H1 (cell line): ENCODE data around the gene POLA2. TPM values are rescaled to one million over a fixed set of nuclear protein-coding genes. Genes with fewer than 3 reads are reported as not detected.

Source experiments
- CTCF ChIA-PET: fragments of 300-600 bp; sonication (Branson Sonifier 250); formaldehyde crosslinking; loops from one replicate; lab custom pipeline; 2021; ENCODE audit not compliant: partially characterized antibody; lab: Charles Lee
- POLR2A ChIA-PET: fragments of 300-600 bp; sonication (Branson Sonifier 250); formaldehyde crosslinking; loops from one replicate; lab custom pipeline; 2021; ENCODE audit warnings: inconsistent platforms; ENCODE audit not compliant: partially characterized antibody; lab: Charles Lee
- DNase-seq, 2 experiments: peaks; one replicate each; pipeline versions ENCODE4 v3.0.0 to v3.0.0-alpha.2; 2010 to 2022; ENCODE audit warnings: low spot score in 2 of 2, low read depth in 1 of 2, mixed read lengths in 1 of 2
- FAIRE-seq: peaks from 2 replicates; lab custom pipeline; 2011; peaks lifted over from hg19 to GRCh38; lab: Jason Lieb, UNC
- H2AFZ ChIP-seq: 2 replicates; pipeline ENCODE4 v1.8.1; 2012; ENCODE audit warnings: low read length, inconsistent platforms
- H2AK5ac ChIP-seq: 2 replicates; pipeline ENCODE4 v1.6.1; 2013; ENCODE audit warnings: low read depth, low read length
- H2BK120ac ChIP-seq: replicated peaks from 2 replicates; pipeline ENCODE3; 2013; ENCODE audit warnings: low read depth, low read length, inconsistent platforms
- H2BK12ac ChIP-seq: 2 replicates; pipeline ENCODE4 v1.6.1; 2013; ENCODE audit warnings: low read depth, low read length
- H2BK15ac ChIP-seq: 2 replicates; pipeline ENCODE4 v1.6.1; 2013; ENCODE audit warnings: low read length
- H2BK20ac ChIP-seq: 2 replicates; pipeline ENCODE4 v1.6.1; 2013; ENCODE audit warnings: low read length
- H2BK5ac ChIP-seq: 2 replicates; pipeline ENCODE4 v1.6.1; 2013; ENCODE audit warnings: low read depth, low read length
- H3K14ac ChIP-seq: 2 replicates; pipeline ENCODE4 v1.6.1; 2013; ENCODE audit warnings: inconsistent platforms; ENCODE audit not compliant: insufficient read length
- H3K18ac ChIP-seq: 2 replicates; pipeline ENCODE4 v1.6.1; 2013; ENCODE audit warnings: low read length; ENCODE audit errors: extremely low read depth
- H3K23ac ChIP-seq: 2 replicates; pipeline ENCODE4 v1.6.1; 2013; ENCODE audit warnings: inconsistent platforms; ENCODE audit not compliant: insufficient read length
- H3K23me2 ChIP-seq: 2 replicates; pipeline ENCODE4 v1.6.1; 2013; ENCODE audit warnings: low read depth, low read length
- H3K27ac ChIP-seq: 2 replicates; pipeline ENCODE4 v1.6.1; 2011; ENCODE audit warnings: low read depth, low read length, inconsistent platforms
- H3K27me3 ChIP-seq, 4 experiments: replicated peaks in 1 of 4; 1 replicate in 1 of 4; 2 replicates in 3 of 4; pipeline versions ENCODE4 v1.6.1 to v1.8.1; 2011 to 2013; ENCODE audit warnings: low read length in 3 of 4, mild to moderate bottlenecking in 3 of 4, inconsistent platforms in 2 of 4, mixed read lengths in 2 of 4, moderate library complexity in 1 of 4; ENCODE audit not compliant: control insufficient read depth in 3 of 4, insufficient read depth in 3 of 4; ENCODE audit errors: extremely low read depth in 1 of 4
- H3K36me3 ChIP-seq, 4 experiments: 2 replicates each; pipeline versions ENCODE4 v1.6.1 to v1.8.1; 2011 to 2013; ENCODE audit warnings: mild to moderate bottlenecking in 4 of 4, low read length in 3 of 4, moderate library complexity in 2 of 4, control low read depth in 1 of 4, inconsistent platforms in 1 of 4; ENCODE audit not compliant: insufficient read depth in 4 of 4, control insufficient read depth in 2 of 4
- H3K4ac ChIP-seq: replicated peaks from 2 replicates; pipeline ENCODE3; 2013; ENCODE audit warnings: low read length, low read depth, mixed read lengths, inconsistent platforms; ENCODE audit not compliant: insufficient read length
- H3K4me1 ChIP-seq, 4 experiments: replicated peaks in 1 of 4; 1 replicate in 1 of 4; 2 replicates in 3 of 4; pipeline versions ENCODE4 v1.6.1 to v1.8.1; 2011 to 2013; ENCODE audit warnings: low read length in 3 of 4, inconsistent platforms in 2 of 4, mixed read lengths in 1 of 4; ENCODE audit not compliant: insufficient read depth in 4 of 4, control insufficient read depth in 3 of 4
- H3K4me2 ChIP-seq, 2 experiments: 2 replicates each; pipeline versions ENCODE4 v1.6.1 to v1.8.1; 2011 to 2013; ENCODE audit warnings: low read depth in 2 of 2, low read length in 2 of 2, control low read depth in 1 of 2, inconsistent platforms in 1 of 2, mild to moderate bottlenecking in 1 of 2; ENCODE audit not compliant: insufficient read depth in 1 of 2
- H3K4me3 ChIP-seq, 4 experiments: fragments of 200-600, 300-600 bp in 1 of 4; sonication (generic), shearing (Covaris generic), sonication (Bioruptor Twin) in 1 of 4; 2 replicates each; pipeline versions ENCODE4 v1.5.1 to v1.8.1; 2011 to 2016; ENCODE audit warnings: low read length in 4 of 4, low read depth in 3 of 4, control low read depth in 2 of 4, inconsistent platforms in 2 of 4, mild to moderate bottlenecking in 2 of 4, mixed read lengths in 1 of 4, moderate library complexity in 1 of 4; ENCODE audit not compliant: insufficient read depth in 2 of 4; ENCODE audit errors: extremely low read depth in 1 of 4
- H3K56ac ChIP-seq: replicated peaks from 2 replicates; pipeline ENCODE3; 2013; ENCODE audit warnings: low read depth, mild to moderate bottlenecking, mixed read lengths, low read length, inconsistent platforms; ENCODE audit not compliant: insufficient read length
- H3K79me1 ChIP-seq: 2 replicates; pipeline ENCODE4 v1.6.1; 2013; ENCODE audit warnings: low read depth, low read length, control low read depth
- H3K79me2 ChIP-seq, 2 experiments: 2 replicates each; pipeline versions ENCODE4 v1.6.1 to v1.8.1; 2012 to 2013; ENCODE audit warnings: low read length in 2 of 2, mild to moderate bottlenecking in 2 of 2, inconsistent platforms in 1 of 2; ENCODE audit not compliant: insufficient read depth in 2 of 2, control insufficient read depth in 1 of 2
- H3K9ac ChIP-seq, 4 experiments: replicated peaks in 1 of 4; 1 replicate in 1 of 4; 2 replicates in 3 of 4; pipeline versions ENCODE4 v1.6.1 to v1.8.1; 2011 to 2013; ENCODE audit warnings: low read depth in 3 of 4, low read length in 3 of 4, control low read depth in 2 of 4, mild to moderate bottlenecking in 2 of 4, moderate library complexity in 2 of 4, inconsistent platforms in 1 of 4; ENCODE audit errors: extremely low read depth in 1 of 4
- H3K9me3 ChIP-seq, 2 experiments: 2 replicates each; pipeline versions ENCODE4 v1.6.1 to v1.8.1; 2012 to 2013; ENCODE audit warnings: mild to moderate bottlenecking in 2 of 2, moderate library complexity in 2 of 2, control low read depth in 1 of 2, inconsistent platforms in 1 of 2, low read depth in 1 of 2, low read length in 1 of 2, mixed read lengths in 1 of 2; ENCODE audit not compliant: insufficient read depth in 2 of 2
- H4K20me1 ChIP-seq, 2 experiments: replicated peaks in 1 of 2; 2 replicates each; pipeline versions ENCODE3 to v1.8.1; 2011 to 2013; ENCODE audit warnings: inconsistent platforms in 2 of 2, low read length in 2 of 2, mild to moderate bottlenecking in 1 of 2; ENCODE audit not compliant: insufficient read depth in 2 of 2, control insufficient read depth in 1 of 2
- H4K5ac ChIP-seq: 2 replicates; pipeline ENCODE4 v1.6.1; 2013; ENCODE audit warnings: low read length, low read depth, mixed read lengths, inconsistent platforms; ENCODE audit not compliant: insufficient read length
- H4K8ac ChIP-seq: 2 replicates; pipeline ENCODE4 v1.8.0; 2013; ENCODE audit warnings: mild to moderate bottlenecking, moderate library complexity, low read length, inconsistent platforms; ENCODE audit not compliant: insufficient read depth; ENCODE audit errors: extremely low read depth
- H4K91ac ChIP-seq: replicated peaks from 2 replicates; pipeline ENCODE3; 2013; ENCODE audit warnings: low read length, mixed read lengths, inconsistent platforms; ENCODE audit not compliant: insufficient read length
- ASH2L ChIP-seq: fragments of 200-600, 300-600 bp; sonication (generic); IDR thresholded peaks from one replicate; pipeline ENCODE4 v1.7.1; 2017; ENCODE audit warnings: low read length
- JUN ChIP-seq: IDR thresholded peaks from 2 replicates; pipeline ENCODE4 v1.6.1; 2011; ENCODE audit warnings: low read depth, mild to moderate bottlenecking, improper control_type of control experiment, low read length
- KDM1A ChIP-seq: fragments of 200-600, 300-600 bp; sonication (generic); IDR thresholded peaks from 2 replicates; pipeline ENCODE4 v1.7.1; 2016; ENCODE audit warnings: mild to moderate bottlenecking, low read length, borderline replicate concordance
- KDM4A ChIP-seq: IDR thresholded peaks from one replicate; pipeline ENCODE4 v1.7.1; 2012; ENCODE audit warnings: low read depth, mild to moderate bottlenecking, moderate library complexity, low read length, inconsistent platforms; ENCODE audit not compliant: severe bottlenecking
- NANOG ChIP-seq: IDR thresholded peaks from 2 replicates; pipeline ENCODE4 v1.6.1; 2011; ENCODE audit warnings: low read length, low read depth, mild to moderate bottlenecking, inconsistent platforms; ENCODE audit not compliant: insufficient read depth, poor library complexity, severe bottlenecking
- SUZ12 ChIP-seq: fragments of 200-600 bp; sonication (generic); IDR thresholded peaks from 2 replicates; pipeline ENCODE4 v1.6.1; 2012; ENCODE audit warnings: mild to moderate bottlenecking, inconsistent platforms, low read length, moderate library complexity, mixed read lengths
- WGBS, 2 experiments: shearing (Covaris generic) in 1 of 2; methylation state at CpG; one replicate each; pipeline versions ENCODE4 v1.1.6 to v1.1.7; 2013 to 2015; ENCODE audit warnings: low lambda C conversion rate in 2 of 2, mixed read lengths in 2 of 2, inconsistent platforms in 1 of 2, low coverage in 1 of 2, missing lambda C conversion rate in 1 of 2; ENCODE audit not compliant: insufficient replicate concordance in 2 of 2, insufficient coverage in 1 of 2, insufficient read length in 1 of 2; ENCODE audit errors: extremely low coverage in 1 of 2, missing lambda C conversion rate in 1 of 2; 5-methylcytosine and 5-hydroxymethylcytosine counted together
- polyA plus RNA-seq, 7 experiments: library from polyadenylated mRNA; depleted of rRNA in 3 of 7; stranded (reverse) in 5 of 7; unstranded in 2 of 7; fragments of >200 nt in 5 of 7; fragments of 200-250 nt in 2 of 7; gene quantifications; 1 replicate in 5 of 7; 2 replicates in 1 of 7; 4 replicates in 1 of 7; pipeline versions ENCODE4 v1.2.1 to v1.2.3, GENCODE V29; 2011 to 2013; ENCODE audit warnings: missing spikeins in 2 of 7, mixed read lengths in 2 of 7
- total RNA-seq: library from RNA; stranded (reverse); fragmentation: NEBNext Ultra II Directional; extraction: Animal tissue kit (Norgen Biotek cat#: 25700); gene quantifications from 2 replicates; pipeline ENCODE4 v1.2.1, GENCODE V29; 2021

The POLA2 gene
- total and polyA plus RNA-seq, 2 of the 8 experiments (the other 6 are each of a cell fraction or from before 2014, with no cell fraction given), result 31.2 to 55.9 TPM

DNA sequence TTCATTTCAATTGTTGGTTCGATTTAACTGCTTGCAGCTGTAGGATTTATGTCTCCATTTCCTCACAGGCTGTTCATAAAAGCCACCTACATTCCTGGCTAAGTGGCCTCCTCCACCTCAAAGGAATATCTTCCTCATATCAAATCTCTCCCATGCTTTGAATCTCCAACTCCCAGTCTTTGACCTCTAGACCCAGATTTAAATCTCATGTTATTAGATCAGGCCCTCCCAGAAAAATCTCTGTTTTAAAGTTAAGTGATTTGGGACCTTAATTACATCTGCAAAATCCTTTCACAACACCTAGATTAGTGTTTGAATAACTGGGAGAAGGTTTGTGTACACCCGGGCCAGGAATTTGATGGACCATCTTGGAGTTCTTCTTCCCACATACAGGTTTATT is 33.9 kb upstream of the POLA2 start:
- no peak overlapping the region for H2BK15ac ChIP-seq
- no peak overlapping the region for H2AFZ ChIP-seq
- H4K8ac ChIP-seq, result no peak overlapping the region
- peaks cover 3% of the 10 kb centered on the region; the same call in 1 of the 2 replicates for H3K23me2 ChIP-seq
- H4K20me1 ChIP-seq, result no peaks in the 10 kb centered on the region
- no peak overlapping the region for H3K4me2 ChIP-seq
- 100% methylated on average over 2 of the region's 2 CpGs; no CpG with 5 or more reads in 1 of the 2 experiments for WGBS, 2 experiments
- TF ChIP-seq JUN (no peak), NANOG (no peak), KDM1A (no peak), SUZ12 (no peak), KDM4A (no peak), ASH2L (no peak)
- FAIRE-seq (no peak), DNase-seq (no peak)
- H3K79me1 ChIP-seq, result no peaks in the 10 kb centered on the region
- H3K79me2 ChIP-seq, result no peaks in the 10 kb centered on the region
- H3K9ac ChIP-seq, result no peak overlapping the region
- H2BK12ac ChIP-seq, result no peak overlapping the region
- H3K4me1 ChIP-seq, result peaks cover 0 to 9% (median 7%) of the 10 kb centered on the region in 4 experiments; a peak in 6 of 7 replicates
- no peak overlapping the region for H2BK5ac ChIP-seq
- H3K18ac ChIP-seq, result no peak overlapping the region
- no peak overlapping the region for H3K4me3 ChIP-seq
- no peaks in the 10 kb centered on the region for H3K9me3 ChIP-seq
- CTCF ChIA-PET, result interaction anchor here (0.9 to 15.4 kb wide), 8 partner anchors 8 to 47 kb away, joined by 3 to 258 read pairs (median 12); no protein-coding TSS in a partner anchor
- H2BK20ac ChIP-seq, result no peak overlapping the region
- no peak overlapping the region for H4K91ac ChIP-seq
- H3K4ac ChIP-seq, result no peak overlapping the region
- no peak overlapping the region for H3K56ac ChIP-seq
- H3K27me3 ChIP-seq, result no peaks in the 10 kb centered on the region
- no peak overlapping the region for H2AK5ac ChIP-seq
- H4K5ac ChIP-seq, result no peak overlapping the region
- no peak overlapping the region for H3K27ac ChIP-seq
- no peak overlapping the region for H3K14ac ChIP-seq
- POLR2A ChIA-PET, result interaction anchor here (0.7 to 18.1 kb wide), 8 partner anchors 8 to 106 kb away, joined by 3 to 324 read pairs (median 8); partner anchors contain the start of genes FAU and MRPL49
- no peak overlapping the region for H2BK120ac ChIP-seq
- H3K36me3 ChIP-seq, result peaks cover 3 to 8% (median 4%) of the 10 kb centered on the region in 4 experiments; a peak in 4 of 8 replicates
- no peak overlapping the region for H3K23ac ChIP-seq
